ENCODE measurements around the gene C22orf31. TPM values are rescaled to one million over a fixed set of nuclear protein-coding genes. Genes with fewer than 3 reads are reported as not detected.

The C22orf31 gene
- total RNA-seq, 1 experiment from 2014 or later, result not detected

GRCh38 chr22:29018293-29019189, 43.1 kb downstream of the C22orf31 start:
- Mint-ChIP-seq H3K27ac (no peak overlapping the region; a peak in 1 of 7 replicates), H3K27me3 (ENCODE audit: low read depth) (no peaks in the 10 kb centered on the region), H3K4me3 (no peak overlapping the region), H3K9me3 (no peaks in the 10 kb centered on the region), H3K36me3 (ENCODE audit: insufficient read depth in 1 of 3, low read depth in 3 of 3) (peaks cover 7 to 18% (median 12%) of the 10 kb centered on the region in 3 experiments; a peak in 5 of 7 replicates), H3K4me1 (peaks cover 38 to 39% of the 10 kb centered on the region in 2 experiments)
- H4K8ac ChIP-seq (replicated peaks; ENCODE audit: insufficient read length, low read depth, low read length), result no peak overlapping the region
- H2BK5ac ChIP-seq (ENCODE audit: insufficient read length, low read length), result no peak overlapping the region
- TF ChIP-seq CTCF (conservative IDR thresholded peaks at IDR 0.05), result no peak
- no peak overlapping the region for H3K23ac ChIP-seq (ENCODE audit: insufficient read length, low read depth, low read length)
- no peak overlapping the region for H3K14ac ChIP-seq (ENCODE audit: insufficient read depth, low read length)
- no CpG with 5 or more reads among the region's 4 CpGs for WGBS (ENCODE audit: extremely low coverage, insufficient read length, low lambda C conversion rate)
- H4K20me1 ChIP-seq (ENCODE audit: control insufficient read depth, insufficient read depth, insufficient read length), result no peaks in the 10 kb centered on the region
- no peak overlapping the region for H3K4ac ChIP-seq (ENCODE audit: low read depth, low read length)
- H2BK12ac ChIP-seq (ENCODE audit: insufficient read length, low read depth, low read length), result no peak overlapping the region
- H3K56ac ChIP-seq (ENCODE audit: insufficient read length, low read depth, low read length), result no peak overlapping the region
- H3K79me2 ChIP-seq (ENCODE audit: insufficient read depth, low read length), result no peaks in the 10 kb centered on the region; the same call in 1 of the 2 replicates
- H3K23me2 ChIP-seq (ENCODE audit: insufficient read length, low read depth, low read length, poor library complexity, severe bottlenecking), result no peaks in the 10 kb centered on the region
- H3K9me3 ChIP-seq (ENCODE audit: control insufficient read depth, low read depth, low read length), result no peaks in the 10 kb centered on the region
- no peak overlapping the region for H3T11ph ChIP-seq (ENCODE audit: low read length)
- no peak overlapping the region for H2AFZ ChIP-seq (ENCODE audit: low read length)
- H2AK5ac ChIP-seq (ENCODE audit: insufficient read length, low read length), result no peak overlapping the region
- H3K27me3 ChIP-seq (ENCODE audit: insufficient read depth, low read length), result no peaks in the 10 kb centered on the region
- no peak overlapping the region for H4K91ac ChIP-seq (ENCODE audit: insufficient read length, low read depth, low read length)
- no peak overlapping the region for H3K4me2 ChIP-seq (ENCODE audit: insufficient read depth, insufficient read length, low read length)
- H2BK120ac ChIP-seq (ENCODE audit: low read depth, low read length, poor library complexity, severe bottlenecking), result no peak overlapping the region
- H2BK20ac ChIP-seq (ENCODE audit: low read depth, low read length, poor library complexity, severe bottlenecking), result no peak overlapping the region
- H3K79me1 ChIP-seq (ENCODE audit: insufficient read depth, low read depth, low read length, poor library complexity, severe bottlenecking), result no peaks in the 10 kb centered on the region
- no peak overlapping the region for H3K18ac ChIP-seq (ENCODE audit: insufficient read length, low read depth, low read length)
- no peak overlapping the region for H3K27ac ChIP-seq (ENCODE audit: insufficient read length, low read depth, low read length)
- H3K9ac ChIP-seq (ENCODE audit: extremely low read depth, insufficient read length, low read length), result no peak overlapping the region
- H4K5ac ChIP-seq (ENCODE audit: insufficient read length, low read depth, low read length), result no peak overlapping the region
- peaks cover 6% of the 10 kb centered on the region; the same call in 1 of the 2 replicates for H3K4me1 ChIP-seq (ENCODE audit: insufficient read depth, low read length)
- DNase-seq, result no peak
- no peak overlapping the region for H2BK15ac ChIP-seq (ENCODE audit: low read depth, low read length)

Data from H9 (cell line).